ENCODE measurements around the gene SMPX.
"Not testable (repeated sequence)": the region's sequence is repeated elsewhere in the genome, so short reads cannot be mapped to it uniquely, and the experiment has no call there.

The SMPX gene

DNA sequence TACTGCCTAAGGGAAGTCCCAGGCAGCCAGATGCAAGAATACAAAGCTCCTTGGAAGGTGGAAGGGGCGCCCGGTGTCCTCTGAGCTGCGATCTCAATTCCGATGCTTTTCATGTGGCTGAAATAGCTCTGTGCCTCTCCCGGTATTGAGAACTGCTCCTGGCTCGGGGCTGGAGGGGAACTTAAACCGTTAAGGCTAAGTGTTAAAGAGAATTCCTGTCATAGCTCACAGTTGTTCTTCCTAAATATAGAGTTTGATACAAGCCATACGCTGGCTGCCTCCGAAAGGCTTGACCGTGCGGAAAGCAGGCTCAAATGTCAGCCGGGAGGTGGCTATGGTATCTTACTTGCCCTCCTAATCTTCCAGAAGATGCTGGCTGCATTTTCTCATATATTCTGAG, at the start of gene SMPX:
Gene SMPX (minus strand): TSS at position 157 of the 400 bp plus-strand sequence. CDS start 3,826 bp downstream, outside the sequence.
- Histone ChIP-seq H3K9ac (ENCODE audit: low read depth, low read length) (no peak within 1 kb of the TSS), H3K9me3 (ENCODE audit: control insufficient read depth, insufficient read depth, low read length) (no peaks in the 10 kb centered on the region), H3K4me1 (ENCODE audit: insufficient read depth, low read length) (peaks cover 21% of the 10 kb centered on the region), H3K36me3 (ENCODE audit: insufficient read depth, low read length) (no peaks in the 10 kb centered on the region)

DNA sequence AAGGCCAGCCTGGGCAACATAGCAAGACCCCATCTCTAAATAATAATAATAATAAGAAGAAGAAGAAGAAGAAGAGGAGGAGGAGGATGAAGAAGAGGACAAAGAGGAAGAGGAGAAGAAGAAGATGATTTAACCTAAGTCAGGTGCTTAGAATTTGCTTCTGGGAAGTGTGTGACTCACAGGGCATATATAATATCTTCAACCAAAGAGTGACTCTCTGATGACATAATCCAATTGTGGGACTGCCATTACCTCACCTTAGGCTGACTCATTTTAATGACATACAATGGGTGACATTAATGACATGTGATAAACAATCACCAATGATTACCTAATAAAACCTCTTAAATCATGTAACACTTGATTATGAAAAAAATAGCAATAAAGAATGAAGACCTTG, 48.8 kb upstream of the SMPX start:
- Histone ChIP-seq H3K36me3 (ENCODE audit: insufficient read depth, low read length) (no peaks in the 10 kb centered on the region), H3K9me3 (ENCODE audit: control insufficient read depth, insufficient read depth, low read length) (peaks cover 8% of the 10 kb centered on the region; the same call in 1 of the 2 replicates), H3K4me1 (ENCODE audit: insufficient read depth, low read length) (no peaks in the 10 kb centered on the region), H3K9ac (ENCODE audit: low read depth, low read length) (no peak overlapping the region)

DNA sequence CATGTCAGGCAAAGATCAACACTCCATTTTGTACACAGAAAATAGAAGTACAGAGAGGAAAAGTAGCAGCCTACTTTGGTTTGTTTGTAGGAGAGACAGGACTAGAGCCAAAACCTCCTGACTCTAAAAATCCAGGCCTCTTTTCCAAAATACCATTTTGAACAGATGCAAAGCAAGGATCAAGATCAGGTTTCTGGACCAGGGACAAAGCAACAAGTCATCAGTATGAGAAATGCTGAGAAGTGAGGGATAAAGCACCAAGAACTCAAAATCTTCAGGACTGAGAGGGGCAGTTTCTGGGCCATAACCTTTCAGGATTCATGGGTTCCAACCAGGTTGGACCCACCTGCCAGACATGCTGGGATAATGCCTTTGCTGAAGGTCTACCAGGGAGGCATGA, 44.9 kb upstream of the SMPX start:
- no peaks in the 10 kb centered on the region for H3K36me3 ChIP-seq (ENCODE audit: insufficient read depth, low read length)
- H3K4me1 ChIP-seq (ENCODE audit: insufficient read depth, low read length) = no peaks in the 10 kb centered on the region; the same call in 1 of the 2 replicates
- no peak overlapping the region for H3K9ac ChIP-seq (ENCODE audit: low read depth, low read length)
- H3K9me3 ChIP-seq (ENCODE audit: control insufficient read depth, insufficient read depth, low read length) = no peaks in the 10 kb centered on the region

DNA sequence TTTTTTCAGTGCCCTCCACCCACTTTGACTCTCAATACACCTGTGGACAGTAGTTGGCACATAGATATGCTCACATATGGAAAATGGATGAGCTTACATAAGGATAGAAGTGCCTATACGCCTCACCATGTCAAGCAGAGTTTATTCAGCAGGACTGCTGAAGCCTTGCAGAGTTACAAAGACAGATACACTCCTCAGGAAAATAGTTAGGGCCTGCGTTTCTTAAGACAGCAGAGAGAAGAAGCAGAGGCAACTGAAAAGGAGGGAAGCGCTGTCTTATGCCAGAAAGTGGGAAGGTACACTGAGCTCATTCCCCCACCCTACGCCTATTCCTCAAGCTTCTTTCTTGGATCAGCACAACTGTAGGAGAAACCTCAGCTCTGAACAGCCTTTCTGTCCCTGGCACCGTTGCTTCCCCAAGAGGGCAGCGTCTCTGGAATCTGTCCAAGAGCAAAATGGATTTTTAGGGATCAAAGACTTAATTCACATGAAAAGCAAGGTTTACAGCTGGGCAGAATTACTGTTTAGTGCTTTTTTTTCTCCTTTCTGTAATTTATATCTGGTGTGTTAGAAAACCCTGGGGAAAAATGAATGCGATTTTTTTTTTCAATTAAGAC, 44.2 kb upstream of the SMPX start:
- H3K4me1 ChIP-seq (ENCODE audit: insufficient read depth, low read length) = no peaks in the 10 kb centered on the region; the same call in 1 of the 2 replicates
- no peak overlapping the region for H3K9ac ChIP-seq (ENCODE audit: low read depth, low read length)
- no peaks in the 10 kb centered on the region for H3K9me3 ChIP-seq (ENCODE audit: control insufficient read depth, insufficient read depth, low read length)
- H3K36me3 ChIP-seq (ENCODE audit: insufficient read depth, low read length) = no peaks in the 10 kb centered on the region

DNA sequence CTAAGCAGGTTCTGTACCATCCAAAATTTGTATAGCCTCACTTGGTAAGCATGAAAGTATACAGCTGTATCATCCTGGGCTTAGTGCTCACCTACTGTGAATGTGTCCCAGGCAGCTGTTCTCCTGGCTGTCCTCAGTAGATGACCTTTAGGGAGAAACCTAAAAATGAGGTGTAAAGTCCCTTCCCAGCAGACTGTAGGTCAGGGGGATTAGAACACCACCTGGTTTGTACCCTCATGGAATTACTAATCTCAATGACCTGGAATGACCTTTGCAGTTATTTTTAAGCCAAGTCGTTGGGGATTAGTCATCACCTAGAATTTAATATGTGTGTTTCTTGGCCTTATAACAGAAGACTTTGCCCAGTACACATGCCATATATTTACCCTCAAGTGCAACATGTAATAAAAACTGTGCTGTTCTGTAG, 42.4 kb upstream of the SMPX start:
- Histone ChIP-seq H3K36me3 (ENCODE audit: insufficient read depth, low read length) (no peaks in the 10 kb centered on the region), H3K9ac (ENCODE audit: low read depth, low read length) (no peak overlapping the region), H3K9me3 (ENCODE audit: control insufficient read depth, insufficient read depth, low read length) (no peaks in the 10 kb centered on the region), H3K4me1 (ENCODE audit: insufficient read depth, low read length) (no peaks in the 10 kb centered on the region; the same call in 1 of the 2 replicates)

DNA sequence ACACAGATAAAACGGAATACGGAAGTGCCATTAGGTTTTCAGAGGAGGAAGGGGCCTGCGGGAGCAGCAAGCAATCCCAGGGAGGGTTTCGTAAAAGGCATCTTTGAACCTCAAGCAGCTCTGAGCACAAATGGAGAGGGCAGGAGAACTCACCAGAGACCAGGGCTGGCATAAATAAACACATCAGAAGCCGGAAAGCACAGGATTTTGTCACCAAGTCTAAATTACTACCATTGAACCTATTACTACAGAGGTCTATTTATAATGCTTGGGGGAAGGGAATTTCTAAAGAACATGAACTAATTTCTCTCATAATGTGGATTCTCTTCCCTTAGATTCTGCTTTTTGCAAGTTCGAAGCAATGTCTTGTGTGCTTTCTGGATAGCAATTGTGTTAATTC, 41.9 kb upstream of the SMPX start:
- Histone ChIP-seq H3K36me3 (ENCODE audit: insufficient read depth, low read length) (no peaks in the 10 kb centered on the region), H3K4me1 (ENCODE audit: insufficient read depth, low read length) (no peaks in the 10 kb centered on the region; the same call in 1 of the 2 replicates), H3K9me3 (ENCODE audit: control insufficient read depth, insufficient read depth, low read length) (no peaks in the 10 kb centered on the region), H3K9ac (ENCODE audit: low read depth, low read length) (no peak overlapping the region)

DNA sequence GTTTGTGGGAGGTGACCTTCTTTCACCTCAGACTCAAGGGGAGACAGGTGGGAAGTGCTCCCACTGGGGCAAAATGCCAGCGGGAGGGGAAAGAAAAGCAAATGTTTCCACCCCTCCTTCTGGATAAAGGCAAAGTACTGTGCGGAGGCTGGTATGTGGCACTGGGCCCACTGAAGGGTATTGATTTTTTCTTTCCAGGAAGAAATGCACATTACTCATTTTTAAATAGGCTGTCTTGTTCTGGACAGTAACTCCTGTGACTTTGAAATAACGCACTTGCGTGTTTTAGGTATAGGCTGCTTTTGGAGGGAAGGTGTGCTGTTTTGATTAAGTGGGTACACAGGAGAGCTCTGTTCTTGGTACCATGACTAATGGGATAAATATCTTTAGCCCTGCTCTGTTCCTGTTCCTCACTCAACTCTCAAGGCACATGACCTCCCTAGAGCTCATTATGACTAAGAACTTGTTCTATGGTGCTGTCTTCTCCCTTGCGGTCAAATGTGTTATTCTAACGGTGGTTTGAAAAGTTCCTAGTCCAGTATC, 40.8 kb upstream of the SMPX start:
- Histone ChIP-seq H3K36me3 (ENCODE audit: insufficient read depth, low read length) (no peaks in the 10 kb centered on the region), H3K4me1 (ENCODE audit: insufficient read depth, low read length) (no peaks in the 10 kb centered on the region; the same call in 1 of the 2 replicates)

DNA sequence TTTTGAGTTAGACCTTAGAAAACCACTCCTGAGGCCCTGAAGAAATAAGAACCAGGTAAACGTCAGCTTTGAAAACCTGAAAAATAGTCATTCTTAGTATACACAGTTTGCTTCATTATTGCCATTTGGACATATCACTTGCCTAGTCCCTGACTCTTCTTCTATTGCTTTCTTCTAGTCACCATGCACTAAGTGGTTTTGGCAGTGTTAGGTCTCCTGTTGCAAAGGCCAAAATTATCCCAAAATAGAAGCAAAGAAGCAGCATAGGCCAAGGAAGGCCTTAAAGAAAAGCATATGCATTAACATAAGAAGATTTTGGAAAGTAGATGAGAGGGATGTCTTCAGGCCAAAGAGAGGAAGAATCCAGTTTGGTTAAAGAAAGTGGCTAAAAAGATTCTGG, 24.1 kb upstream of the SMPX start:
- Histone ChIP-seq H3K4me1 (ENCODE audit: insufficient read depth, low read length) (peaks cover 8% of the 10 kb centered on the region), H3K9me3 (ENCODE audit: control insufficient read depth, insufficient read depth, low read length) (no peaks in the 10 kb centered on the region), H3K9ac (ENCODE audit: low read depth, low read length) (no peak overlapping the region), H3K36me3 (ENCODE audit: insufficient read depth, low read length) (no peaks in the 10 kb centered on the region)

More for the DNA sequence above, 40.8 kb upstream of the SMPX start:
- Histone ChIP-seq H3K9me3 (ENCODE audit: control insufficient read depth, insufficient read depth, low read length) (no peaks in the 10 kb centered on the region), H3K9ac (ENCODE audit: low read depth, low read length) (no peak overlapping the region)

DNA sequence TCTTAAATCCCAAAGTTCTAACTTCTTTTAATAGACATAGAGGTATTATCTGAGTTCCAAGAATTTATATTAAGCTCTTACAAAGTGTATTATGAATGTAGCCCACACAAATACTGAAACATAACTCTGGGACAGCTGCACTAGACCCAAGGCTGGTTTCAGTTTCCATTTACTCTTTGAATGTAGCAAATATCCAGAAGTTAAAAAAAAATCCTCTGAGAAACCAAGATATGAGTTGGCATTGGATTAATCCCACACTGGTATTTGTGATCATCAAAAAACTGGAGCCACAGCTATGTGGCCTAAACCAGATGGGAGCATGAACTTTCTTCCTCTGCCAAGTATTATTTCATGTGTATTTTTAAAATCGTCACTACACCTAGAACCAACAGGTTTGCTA, 23.6 kb upstream of the SMPX start:
- Histone ChIP-seq H3K36me3 (ENCODE audit: insufficient read depth, low read length) (no peaks in the 10 kb centered on the region), H3K9me3 (ENCODE audit: control insufficient read depth, insufficient read depth, low read length) (no peaks in the 10 kb centered on the region), H3K9ac (ENCODE audit: low read depth, low read length) (no peak overlapping the region), H3K4me1 (ENCODE audit: insufficient read depth, low read length) (peaks cover 8% of the 10 kb centered on the region)

DNA sequence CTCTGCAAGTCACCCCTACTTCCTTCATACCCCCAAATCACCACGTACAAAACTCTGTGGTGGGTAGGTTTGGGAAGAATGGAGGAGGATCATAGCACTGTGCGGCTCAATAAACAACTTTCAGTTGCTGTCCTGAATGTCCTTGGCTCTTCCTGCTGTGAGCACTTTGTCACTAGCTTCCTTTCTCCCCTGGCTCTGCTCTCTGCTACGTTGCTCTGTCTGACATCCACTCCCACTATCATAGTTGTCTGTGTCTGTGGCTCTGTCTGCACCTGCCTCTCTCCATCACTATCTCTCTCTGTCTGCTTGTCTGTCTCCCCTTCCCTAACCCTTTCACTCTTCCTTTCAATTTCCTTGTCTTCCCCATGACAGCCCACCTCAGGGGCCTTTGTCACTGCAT, 21.2 kb upstream of the SMPX start:
- H3K9ac ChIP-seq (ENCODE audit: low read depth, low read length) = no peak overlapping the region
- H3K36me3 ChIP-seq (ENCODE audit: insufficient read depth, low read length) = no peaks in the 10 kb centered on the region
- H3K9me3 ChIP-seq (ENCODE audit: control insufficient read depth, insufficient read depth, low read length) = no peaks in the 10 kb centered on the region
- peaks cover 8% of the 10 kb centered on the region for H3K4me1 ChIP-seq (ENCODE audit: insufficient read depth, low read length)

DNA sequence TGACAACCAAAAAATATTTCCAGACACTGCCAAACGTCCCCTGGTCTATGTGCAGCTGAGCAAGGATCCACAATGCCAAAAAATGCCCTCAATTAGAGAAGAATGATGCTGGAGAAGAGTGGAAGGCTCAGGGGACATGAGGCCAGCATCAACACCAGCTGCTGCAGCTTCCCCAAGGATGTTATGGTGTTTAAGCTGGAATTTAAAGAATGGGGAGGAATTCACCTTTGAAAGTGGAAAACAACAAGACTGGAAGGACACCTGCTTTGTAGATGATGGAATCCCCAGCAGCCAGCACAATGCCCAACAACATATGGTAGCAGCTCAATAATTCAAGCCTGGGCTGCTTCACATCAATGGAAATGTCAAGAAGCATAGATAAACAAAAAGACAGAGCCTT, 20.3 kb upstream of the SMPX start:
- no peaks in the 10 kb centered on the region for H3K9me3 ChIP-seq (ENCODE audit: control insufficient read depth, insufficient read depth, low read length)
- H3K9ac ChIP-seq (ENCODE audit: low read depth, low read length) = no peak overlapping the region
- peaks cover 8% of the 10 kb centered on the region for H3K4me1 ChIP-seq (ENCODE audit: insufficient read depth, low read length)
- no peaks in the 10 kb centered on the region for H3K36me3 ChIP-seq (ENCODE audit: insufficient read depth, low read length)

DNA sequence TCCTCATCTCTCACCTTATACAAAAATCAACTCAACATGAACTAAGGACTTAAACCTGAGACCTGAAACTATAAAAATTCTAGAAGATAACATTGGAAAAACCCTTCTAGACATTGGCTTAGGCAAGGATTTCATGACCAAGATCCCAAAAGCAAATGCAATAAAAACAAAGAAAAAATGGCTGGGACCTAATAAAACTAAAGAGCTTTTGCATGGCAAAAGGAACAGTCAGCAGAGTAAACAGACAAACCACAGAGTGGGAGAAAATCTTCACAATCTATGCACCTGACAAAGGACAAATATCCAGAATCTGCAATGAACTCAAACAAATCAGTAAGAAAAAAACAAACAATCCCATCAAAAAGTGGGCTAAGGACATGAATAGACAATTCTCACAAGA, 17.2 kb upstream of the SMPX start:
- H3K36me3 ChIP-seq (ENCODE audit: insufficient read depth, low read length); H3K4me1 ChIP-seq (ENCODE audit: insufficient read depth, low read length); H3K9me3 ChIP-seq (ENCODE audit: control insufficient read depth, insufficient read depth, low read length); H3K9ac ChIP-seq (ENCODE audit: low read depth, low read length): not testable (repeated sequence)

DNA sequence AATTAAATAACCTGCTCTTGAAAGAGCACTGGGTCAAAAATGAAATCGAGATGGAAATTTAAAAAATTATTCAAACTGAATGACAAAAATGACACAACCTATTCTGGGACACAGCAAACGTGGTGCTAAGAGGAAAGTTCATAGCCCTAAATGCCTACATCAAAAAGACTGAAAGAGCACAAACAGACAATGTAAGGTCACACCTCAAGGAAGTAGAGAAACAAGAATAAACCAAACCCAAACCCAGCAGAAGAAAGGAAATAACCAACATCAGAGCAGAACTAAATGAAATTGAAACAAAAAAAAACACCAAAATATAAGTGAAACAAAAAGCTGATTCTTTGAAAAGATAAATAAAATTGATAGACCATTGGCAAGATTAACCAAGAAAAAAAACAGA, 15.1 kb upstream of the SMPX start:
- H3K9me3 ChIP-seq (ENCODE audit: control insufficient read depth, insufficient read depth, low read length); H3K4me1 ChIP-seq (ENCODE audit: insufficient read depth, low read length); H3K36me3 ChIP-seq (ENCODE audit: insufficient read depth, low read length); H3K9ac ChIP-seq (ENCODE audit: low read depth, low read length): not testable (repeated sequence)

DNA sequence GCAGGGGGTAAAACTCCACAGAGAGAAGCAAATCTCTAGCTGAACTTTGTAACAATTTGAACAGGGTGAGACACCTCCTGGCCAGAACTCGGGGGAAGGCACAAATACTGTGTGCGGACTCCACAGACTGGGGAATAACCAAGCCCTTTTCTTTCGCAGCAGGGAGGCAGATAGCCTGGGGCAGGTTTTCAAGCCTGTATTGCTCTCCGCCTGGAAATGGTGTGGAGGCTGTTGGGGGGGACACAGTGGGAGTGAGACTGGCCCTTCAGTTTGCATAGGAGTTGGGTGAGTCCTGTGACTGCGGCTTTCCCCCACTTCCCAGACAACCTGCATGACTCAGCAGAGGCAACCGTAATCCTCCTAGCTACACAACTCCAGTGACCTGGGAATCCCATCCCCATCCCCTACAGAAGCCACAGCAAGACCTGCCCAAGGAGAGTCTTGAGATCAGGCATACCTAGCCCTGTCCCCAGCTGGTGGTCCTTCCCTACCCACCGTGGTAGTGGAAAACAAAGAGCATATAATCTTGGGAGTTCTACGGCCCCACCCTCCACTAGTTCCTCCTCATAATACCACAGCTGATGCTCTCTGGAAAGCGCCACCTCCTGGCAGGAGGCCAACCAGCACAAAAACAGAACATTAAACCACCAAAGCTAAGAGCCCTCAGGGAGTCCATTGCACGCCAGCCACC, 12.9 kb upstream of the SMPX start:
- H3K4me1 ChIP-seq (ENCODE audit: insufficient read depth, low read length) = peaks cover 8% of the 10 kb centered on the region; the same call in 1 of the 2 replicates
- H3K9me3 ChIP-seq (ENCODE audit: control insufficient read depth, insufficient read depth, low read length) = no peaks in the 10 kb centered on the region; the same call in 1 of the 2 replicates
- peak overlapping the region; percentile 68 for H3K9ac ChIP-seq (ENCODE audit: low read depth, low read length)
- H3K36me3 ChIP-seq (ENCODE audit: insufficient read depth, low read length) = no peaks in the 10 kb centered on the region

DNA sequence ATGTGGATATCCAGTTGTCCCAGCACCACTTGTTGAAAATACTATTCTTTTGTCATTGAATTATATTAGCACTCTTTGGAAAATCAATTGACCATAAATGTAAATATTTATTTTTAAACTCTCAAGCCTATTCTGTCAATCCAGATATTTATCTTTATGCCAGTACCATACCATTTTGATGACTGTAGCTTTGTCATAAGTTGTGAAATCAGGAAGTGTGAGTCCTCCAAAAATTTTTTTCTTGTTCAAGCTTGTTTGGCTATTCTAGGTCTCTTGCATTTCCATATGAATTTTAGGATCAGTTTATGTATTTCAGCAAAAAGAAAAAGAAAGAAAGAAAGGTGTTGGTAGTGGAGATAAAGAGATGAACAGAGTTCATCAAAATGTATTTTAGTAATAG, 8.2 kb upstream of the SMPX start:
- Histone ChIP-seq H3K36me3 (ENCODE audit: insufficient read depth, low read length) (no peaks in the 10 kb centered on the region), H3K9ac (ENCODE audit: low read depth, low read length) (no peak overlapping the region), H3K4me1 (ENCODE audit: insufficient read depth, low read length) (peaks cover 8% of the 10 kb centered on the region; the same call in 1 of the 2 replicates), H3K9me3 (ENCODE audit: control insufficient read depth, insufficient read depth, low read length) (no peaks in the 10 kb centered on the region)
